ENCODE measurements around the gene PLCG2.

DNA sequence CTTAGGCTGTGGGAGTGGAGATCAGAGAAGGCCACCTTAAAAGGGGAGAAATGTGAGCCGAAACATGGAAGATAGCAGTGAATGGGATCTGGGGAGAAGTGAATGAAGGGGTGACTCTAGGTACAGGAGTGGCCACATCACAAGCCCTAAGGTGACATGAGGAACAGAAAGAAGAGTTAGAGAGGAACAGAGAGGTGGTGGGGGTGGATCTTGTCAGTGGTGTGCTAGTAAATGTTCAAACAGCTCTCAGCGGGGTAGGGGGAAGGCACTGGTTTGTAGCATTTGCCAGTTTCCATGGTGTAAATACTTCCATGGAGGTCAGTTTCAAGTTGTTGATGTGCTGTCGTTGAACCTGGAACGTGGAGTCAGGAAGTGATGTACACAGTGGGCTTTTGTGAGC lies 141.4 kb downstream of the PLCG2 start:
- TF ChIP-seq, protein P1, sequence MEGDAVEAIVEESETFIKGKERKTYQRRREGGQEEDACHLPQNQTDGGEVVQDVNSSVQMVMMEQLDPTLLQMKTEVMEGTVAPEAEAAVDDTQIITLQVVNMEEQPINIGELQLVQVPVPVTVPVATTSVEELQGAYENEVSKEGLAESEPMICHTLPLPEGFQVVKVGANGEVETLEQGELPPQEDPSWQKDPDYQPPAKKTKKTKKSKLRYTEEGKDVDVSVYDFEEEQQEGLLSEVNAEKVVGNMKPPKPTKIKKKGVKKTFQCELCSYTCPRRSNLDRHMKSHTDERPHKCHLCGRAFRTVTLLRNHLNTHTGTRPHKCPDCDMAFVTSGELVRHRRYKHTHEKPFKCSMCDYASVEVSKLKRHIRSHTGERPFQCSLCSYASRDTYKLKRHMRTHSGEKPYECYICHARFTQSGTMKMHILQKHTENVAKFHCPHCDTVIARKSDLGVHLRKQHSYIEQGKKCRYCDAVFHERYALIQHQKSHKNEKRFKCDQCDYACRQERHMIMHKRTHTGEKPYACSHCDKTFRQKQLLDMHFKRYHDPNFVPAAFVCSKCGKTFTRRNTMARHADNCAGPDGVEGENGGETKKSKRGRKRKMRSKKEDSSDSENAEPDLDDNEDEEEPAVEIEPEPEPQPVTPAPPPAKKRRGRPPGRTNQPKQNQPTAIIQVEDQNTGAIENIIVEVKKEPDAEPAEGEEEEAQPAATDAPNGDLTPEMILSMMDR (IDR thresholded peaks at IDR 0.05) = no peak
- no peak for TF ChIP-seq POLR2A (IDR thresholded peaks at IDR 0.05)

Data from Peyer's patch (tissue), 4 donors.